Gastroesophageal sphincter (tissue), 3 donors: ENCODE data around the gene GPS1.

ENCODE experiments used
- CTCF ChIP-seq, 4 experiments: fragments of 200-600 bp in 2 of 4; fragments of 450-650 bp in 2 of 4; sonication (generic) in 1 of 4; IDR thresholded peaks; one replicate each; pipeline ENCODE4 v1.5.1; 2017 to 2019; ENCODE audit warnings: antibody characterized with exemption in 4 of 4, mild to moderate bottlenecking in 2 of 4, moderate library complexity in 2 of 4
- POLR2A ChIP-seq, 2 donors: fragments of 450-650 bp; IDR thresholded peaks; one replicate each; pipeline ENCODE4 v1.6.1; 2017; ENCODE audit warnings: antibody characterized with exemption in 2 of 2, mild to moderate bottlenecking in 2 of 2, moderate library complexity in 1 of 2
- POLR2AphosphoS5 ChIP-seq: sonication (generic); formaldehyde crosslinking; IDR thresholded peaks from one replicate; pipeline ENCODE4 v1.6.1; 2017; ENCODE audit warnings: antibody characterized with exemption

- TF ChIP-seq CTCF (IDR thresholded peaks at IDR 0.05): no peak
- no peak for TF ChIP-seq POLR2A (IDR thresholded peaks at IDR 0.05)
- no peak for TF ChIP-seq POLR2AphosphoS5
These were observed 9.6 kb downstream of the GPS1 start for GRCh38 chr17:82061047-82061925.
